Measurements from ENCODE around the gene ALDH3B1.

ALDH3B1 gene

DNA sequence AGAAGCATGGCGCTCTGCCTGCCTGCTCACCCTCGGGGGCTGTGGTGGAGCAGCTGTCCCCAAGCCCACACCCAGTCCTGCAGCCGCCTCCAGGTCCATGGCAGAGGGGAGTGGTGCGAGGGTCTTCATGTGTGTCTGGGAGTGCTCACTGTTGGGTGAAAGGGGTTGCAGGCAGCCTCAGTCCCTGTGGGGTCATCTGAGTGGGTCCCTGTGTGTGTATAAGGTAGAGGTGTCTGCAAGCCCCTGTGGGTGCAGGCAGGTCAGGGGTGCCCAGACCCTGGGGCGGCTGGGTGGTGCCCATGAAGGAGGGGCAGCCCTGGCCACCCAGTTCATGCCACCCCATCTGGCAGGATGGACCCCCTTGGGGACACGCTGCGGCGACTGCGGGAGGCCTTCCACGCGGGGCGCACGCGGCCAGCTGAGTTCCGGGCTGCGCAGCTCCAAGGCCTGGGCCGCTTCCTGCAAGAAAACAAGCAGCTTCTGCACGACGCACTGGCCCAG, 4.9 kb downstream of the ALDH3B1 start:
- Histone ChIP-seq H3K27ac (ENCODE audit: low read length) (no peak overlapping the region), H3K36me3 (ENCODE audit: control insufficient read depth, insufficient read depth, low read length) (peaks cover 2% of the 10 kb centered on the region; the same call in 1 of the 2 replicates), H3K27me3 (ENCODE audit: control insufficient read depth, insufficient read depth, low read length) (no peaks in the 10 kb centered on the region), H3K9me3 (ENCODE audit: control insufficient read depth, insufficient read depth, low read length) (no peaks in the 10 kb centered on the region), H3K4me3 (ENCODE audit: low read length) (no peak overlapping the region), H3K4me1 (ENCODE audit: control insufficient read depth, insufficient read depth, low read length) (peaks cover 7% of the 10 kb centered on the region)
- DNase-seq (ENCODE audit: low read depth, low spot score), result no peak
- no CpG with 5 or more reads among the region's 19 CpGs for WGBS (ENCODE audit: insufficient coverage, insufficient read length)

DNA sequence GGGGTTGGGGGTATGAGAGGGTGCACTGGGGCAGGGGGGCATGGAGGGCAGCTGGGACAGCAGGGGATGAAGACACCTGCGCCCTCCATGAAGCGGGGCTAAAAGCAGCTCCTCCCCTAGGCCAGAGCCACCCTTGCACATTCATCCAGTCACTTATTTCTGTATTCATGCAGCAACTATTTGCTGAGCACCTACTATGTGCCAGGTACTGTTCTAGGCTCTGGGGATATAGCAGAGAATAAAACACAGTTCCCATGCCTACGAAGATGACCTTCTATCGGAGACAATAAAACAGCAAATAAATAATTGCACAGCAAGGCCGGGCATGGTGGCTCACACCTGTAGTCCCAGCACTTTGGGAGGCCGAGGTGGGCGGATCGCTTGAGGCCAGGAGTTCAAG, 5.3 kb downstream of the ALDH3B1 start:
- Histone ChIP-seq H3K4me1 (ENCODE audit: control insufficient read depth, insufficient read depth, low read length) (peaks cover 3% of the 10 kb centered on the region), H3K36me3 (ENCODE audit: control insufficient read depth, insufficient read depth, low read length) (peaks cover 2% of the 10 kb centered on the region; the same call in 1 of the 2 replicates)

DNA sequence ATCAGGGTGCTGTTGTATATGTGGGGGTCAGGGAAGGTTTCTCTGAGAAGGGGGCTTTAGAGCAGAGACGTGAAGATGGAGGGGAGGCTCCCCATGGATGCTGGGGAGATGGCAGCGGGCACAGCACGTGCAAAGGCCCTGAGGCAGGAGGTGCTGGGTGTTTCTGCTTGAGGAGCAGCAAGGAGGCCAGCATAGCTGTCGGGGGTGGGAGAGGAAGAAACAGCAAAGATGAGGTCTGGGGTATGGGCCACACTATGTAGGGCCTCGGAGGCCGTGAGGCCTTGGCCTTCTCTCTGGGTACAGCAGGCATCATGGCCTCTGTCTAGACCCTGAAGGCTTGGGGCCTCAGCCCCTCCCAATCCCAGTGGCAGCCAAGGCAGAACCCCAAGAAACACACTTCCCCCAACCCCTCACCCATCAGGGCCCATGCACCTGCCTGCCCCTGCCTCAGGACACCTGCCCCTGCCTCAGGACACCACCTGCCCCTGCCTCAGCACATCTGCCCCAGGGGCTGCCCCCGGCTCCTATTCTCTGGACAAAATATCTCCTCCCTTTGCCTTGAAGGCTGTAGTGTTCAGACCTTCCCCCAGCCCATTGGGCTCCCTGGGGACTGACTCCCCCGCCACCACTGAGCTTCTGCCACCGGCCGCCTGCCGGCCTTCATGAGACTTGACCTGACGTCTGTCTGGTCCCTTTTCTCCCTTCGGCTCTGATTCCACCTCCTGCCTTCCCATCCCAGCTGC, 6.2 kb downstream of the ALDH3B1 start:
- DNase-seq (ENCODE audit: low read depth, low spot score), result no peak
- no CpG with 5 or more reads among the region's 13 CpGs for WGBS (ENCODE audit: insufficient coverage, insufficient read length)
- Histone ChIP-seq H3K36me3 (ENCODE audit: control insufficient read depth, insufficient read depth, low read length) (peaks cover 2% of the 10 kb centered on the region; the same call in 1 of the 2 replicates), H3K27ac (ENCODE audit: low read length) (no peak overlapping the region), H3K9me3 (ENCODE audit: control insufficient read depth, insufficient read depth, low read length) (no peaks in the 10 kb centered on the region), H3K4me3 (ENCODE audit: low read length) (no peak overlapping the region), H3K4me1 (ENCODE audit: control insufficient read depth, insufficient read depth, low read length) (no peaks in the 10 kb centered on the region), H3K27me3 (ENCODE audit: control insufficient read depth, insufficient read depth, low read length) (no peaks in the 10 kb centered on the region)

More for the DNA sequence above, 5.3 kb downstream of the ALDH3B1 start:
- no CpG with 5 or more reads among the region's 8 CpGs for WGBS (ENCODE audit: insufficient coverage, insufficient read length)
- H3K27ac ChIP-seq (ENCODE audit: low read length), result no peak overlapping the region
- no peaks in the 10 kb centered on the region for H3K9me3 ChIP-seq (ENCODE audit: control insufficient read depth, insufficient read depth, low read length)
- no peak overlapping the region for H3K4me3 ChIP-seq (ENCODE audit: low read length)
- no peak for DNase-seq (ENCODE audit: low read depth, low spot score)
- no peaks in the 10 kb centered on the region for H3K27me3 ChIP-seq (ENCODE audit: control insufficient read depth, insufficient read depth, low read length)

DNA sequence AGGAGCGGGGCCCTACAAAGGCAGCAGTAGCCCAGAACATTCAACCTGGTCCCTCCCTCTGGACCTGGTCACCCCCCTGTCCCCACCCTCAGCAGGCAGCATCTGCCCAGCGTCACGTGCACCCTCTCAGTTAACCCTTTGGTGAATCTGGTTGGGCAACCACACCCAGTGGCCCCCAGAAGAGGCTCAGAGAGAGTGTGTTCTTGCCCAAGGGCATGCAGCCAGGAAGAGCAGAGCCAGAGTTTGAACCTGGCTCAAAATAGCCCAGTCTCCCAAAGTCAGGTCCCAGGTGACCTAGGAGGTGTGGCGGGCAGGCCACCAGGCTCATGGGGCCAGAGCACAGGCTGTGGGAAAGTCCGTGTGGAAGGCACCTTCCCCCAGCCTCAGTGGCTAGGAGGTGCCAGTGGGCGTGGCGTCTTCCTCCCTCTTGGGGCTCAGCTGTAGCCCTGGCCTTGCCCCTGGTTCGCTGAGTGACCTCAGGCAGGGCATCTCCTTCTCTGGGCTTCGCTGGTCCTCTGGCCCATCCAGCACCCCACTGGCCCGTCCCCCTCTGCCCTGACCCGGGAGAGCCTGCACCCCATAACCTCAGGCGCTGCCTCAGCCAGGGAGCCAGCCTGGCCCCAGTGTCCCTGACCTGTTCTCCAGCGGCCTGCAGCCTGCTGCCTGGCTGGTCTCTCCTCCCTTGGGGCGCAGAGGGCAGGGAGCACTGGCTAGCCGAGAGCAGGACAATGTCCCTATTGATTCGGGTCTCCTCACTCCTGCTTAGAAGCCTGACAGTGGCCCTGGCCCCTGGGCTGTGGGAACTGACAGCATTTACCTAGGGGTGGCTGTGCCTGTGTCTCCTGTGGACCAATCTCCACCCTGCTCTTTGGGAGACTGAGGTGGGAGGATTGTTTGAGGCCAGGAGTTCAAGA, 7.0 kb downstream of the ALDH3B1 start:
- Histone ChIP-seq H3K36me3 (ENCODE audit: control insufficient read depth, insufficient read depth, low read length) (peaks cover 2% of the 10 kb centered on the region; the same call in 1 of the 2 replicates), H3K27ac (ENCODE audit: low read length) (no peak overlapping the region), H3K27me3 (ENCODE audit: control insufficient read depth, insufficient read depth, low read length) (no peaks in the 10 kb centered on the region), H3K4me1 (ENCODE audit: control insufficient read depth, insufficient read depth, low read length) (no peaks in the 10 kb centered on the region), H3K9me3 (ENCODE audit: control insufficient read depth, insufficient read depth, low read length) (no peaks in the 10 kb centered on the region), H3K4me3 (ENCODE audit: low read length) (no peak overlapping the region)
- WGBS (ENCODE audit: insufficient coverage, insufficient read length), result no CpG with 5 or more reads among the region's 16 CpGs
- DNase-seq (ENCODE audit: low read depth, low spot score), result no peak

DNA sequence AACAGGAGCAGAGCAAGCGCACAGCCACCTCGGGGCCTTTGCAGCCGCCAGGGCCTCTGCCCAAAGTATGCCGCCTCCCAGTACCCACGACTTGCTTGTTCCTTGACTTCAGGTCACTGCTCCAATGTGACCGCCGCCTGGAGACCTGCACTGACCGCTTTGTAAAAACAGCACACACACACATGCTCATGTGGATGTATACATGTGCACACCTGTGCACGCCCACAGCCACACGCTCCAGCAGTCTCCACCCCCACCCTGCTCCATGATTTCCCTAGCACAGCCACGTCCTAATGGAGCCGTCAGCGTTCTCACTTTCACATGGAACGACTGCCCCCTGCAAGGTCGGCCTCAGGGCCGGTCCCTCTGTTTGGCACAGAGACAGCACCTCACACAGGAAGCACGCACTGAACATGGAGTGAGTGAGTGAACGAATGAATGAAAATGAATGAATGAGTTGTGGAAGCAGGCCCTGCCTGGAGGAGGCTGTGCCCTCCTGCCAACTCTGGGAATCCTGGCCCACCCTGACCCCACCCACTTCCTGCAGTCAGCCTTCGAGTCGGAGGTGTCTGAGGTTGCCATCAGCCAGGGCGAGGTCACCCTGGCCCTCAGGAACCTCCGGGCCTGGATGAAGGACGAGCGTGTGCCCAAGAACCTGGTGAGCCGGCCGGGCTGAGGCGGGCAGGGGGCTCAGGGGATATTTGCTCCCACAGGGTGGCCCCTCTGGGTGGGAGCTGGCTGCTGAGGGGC, 8.0 kb downstream of the ALDH3B1 start:
- H3K4me3 ChIP-seq (ENCODE audit: low read length), result no peak overlapping the region
- no peaks in the 10 kb centered on the region for H3K9me3 ChIP-seq (ENCODE audit: control insufficient read depth, insufficient read depth, low read length)
- WGBS (ENCODE audit: insufficient coverage, insufficient read length), result no CpG with 5 or more reads among the region's 27 CpGs
- no peaks in the 10 kb centered on the region for H3K27me3 ChIP-seq (ENCODE audit: control insufficient read depth, insufficient read depth, low read length)
- H3K4me1 ChIP-seq (ENCODE audit: control insufficient read depth, insufficient read depth, low read length), result no peaks in the 10 kb centered on the region
- DNase-seq (ENCODE audit: low read depth, low spot score), result no peak
- no peak overlapping the region for H3K27ac ChIP-seq (ENCODE audit: low read length)
- peaks cover 2% of the 10 kb centered on the region; the same call in 1 of the 2 replicates for H3K36me3 ChIP-seq (ENCODE audit: control insufficient read depth, insufficient read depth, low read length)

DNA sequence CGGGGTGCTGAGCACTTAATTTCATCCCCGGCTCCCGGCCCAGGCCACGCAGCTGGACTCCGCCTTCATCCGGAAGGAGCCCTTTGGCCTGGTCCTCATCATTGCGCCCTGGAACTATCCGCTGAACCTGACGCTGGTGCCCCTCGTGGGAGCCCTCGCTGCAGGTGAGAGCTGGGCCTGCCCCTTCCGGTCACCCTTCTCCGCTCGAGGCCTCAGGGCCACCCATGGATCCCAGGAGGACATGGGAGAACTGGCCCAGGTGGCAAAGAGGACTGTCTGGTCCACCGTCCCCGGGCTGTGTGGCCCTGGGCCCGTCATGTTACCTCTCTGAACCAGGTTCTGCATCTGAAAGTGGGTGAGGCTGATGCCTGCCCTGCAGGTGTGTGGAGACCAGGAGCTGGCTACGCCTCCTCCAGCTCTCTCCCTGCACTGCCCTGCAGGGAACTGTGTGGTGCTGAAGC, 8.6 kb downstream of the ALDH3B1 start:
- Histone ChIP-seq H3K27me3 (ENCODE audit: control insufficient read depth, insufficient read depth, low read length) (no peaks in the 10 kb centered on the region), H3K36me3 (ENCODE audit: control insufficient read depth, insufficient read depth, low read length) (peaks cover 2% of the 10 kb centered on the region; the same call in 1 of the 2 replicates), H3K4me3 (ENCODE audit: low read length) (no peak overlapping the region), H3K9me3 (ENCODE audit: control insufficient read depth, insufficient read depth, low read length) (no peaks in the 10 kb centered on the region), H3K4me1 (ENCODE audit: control insufficient read depth, insufficient read depth, low read length) (no peaks in the 10 kb centered on the region), H3K27ac (ENCODE audit: low read length) (no peak overlapping the region)
- WGBS (ENCODE audit: insufficient coverage, insufficient read length), result no CpG with 5 or more reads among the region's 18 CpGs
- no peak for DNase-seq (ENCODE audit: low read depth, low spot score)

DNA sequence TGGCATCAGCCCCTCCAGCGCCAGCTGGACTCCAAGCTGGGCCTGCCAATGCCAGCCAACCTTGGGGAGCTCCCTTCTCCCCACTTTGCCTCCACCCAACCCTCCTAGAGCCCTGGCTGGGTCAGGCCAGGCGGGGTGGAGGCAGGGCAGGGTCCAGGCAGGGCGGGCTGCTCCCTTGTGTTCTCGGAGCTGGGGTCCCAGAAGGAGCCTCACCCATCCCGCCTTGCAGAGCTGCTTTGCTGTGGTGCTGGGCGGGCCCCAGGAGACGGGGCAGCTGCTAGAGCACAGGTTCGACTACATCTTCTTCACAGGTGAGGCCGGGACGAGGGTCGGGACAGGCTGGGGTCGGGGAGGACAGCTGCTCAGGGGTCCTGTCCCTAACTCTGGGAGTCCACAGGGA, 9.4 kb downstream of the ALDH3B1 start:
- no peak overlapping the region for H3K27ac ChIP-seq (ENCODE audit: low read length)
- DNase-seq (ENCODE audit: low read depth, low spot score), result no peak
- no peaks in the 10 kb centered on the region for H3K9me3 ChIP-seq (ENCODE audit: control insufficient read depth, insufficient read depth, low read length)

DNA sequence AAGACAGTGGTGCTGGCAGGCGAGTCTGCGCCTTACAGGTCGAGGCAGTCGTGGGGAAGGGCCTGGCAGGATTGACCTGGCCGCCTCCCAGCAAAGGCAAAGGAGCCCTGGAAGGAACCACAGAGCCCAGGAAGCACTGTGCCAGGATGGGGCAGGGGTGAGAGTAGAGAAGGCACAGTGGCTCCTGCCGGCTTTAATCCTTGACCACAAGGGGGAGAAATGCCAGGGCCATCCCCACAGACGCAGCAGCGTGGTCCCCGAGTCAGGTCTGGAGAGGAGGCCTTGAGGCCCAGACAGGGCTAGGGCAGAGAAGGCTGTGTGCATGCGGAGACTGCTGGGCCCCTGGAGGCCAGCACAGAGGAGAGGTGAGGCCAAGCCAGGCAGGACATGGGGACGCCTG, 10.4 kb downstream of the ALDH3B1 start:
- H3K27me3 ChIP-seq (ENCODE audit: control insufficient read depth, insufficient read depth, low read length), result no peaks in the 10 kb centered on the region
- no peaks in the 10 kb centered on the region for H3K36me3 ChIP-seq (ENCODE audit: control insufficient read depth, insufficient read depth, low read length)
- no peak overlapping the region for H3K27ac ChIP-seq (ENCODE audit: low read length)
- H3K9me3 ChIP-seq (ENCODE audit: control insufficient read depth, insufficient read depth, low read length), result no peaks in the 10 kb centered on the region
- DNase-seq (ENCODE audit: low read depth, low spot score), result no peak
- no peaks in the 10 kb centered on the region for H3K4me1 ChIP-seq (ENCODE audit: control insufficient read depth, insufficient read depth, low read length)
- no CpG with 5 or more reads among the region's 11 CpGs for WGBS (ENCODE audit: insufficient coverage, insufficient read length)
- no peak overlapping the region for H3K4me3 ChIP-seq (ENCODE audit: low read length)

More for the DNA sequence above, 9.4 kb downstream of the ALDH3B1 start:
- Histone ChIP-seq H3K4me3 (ENCODE audit: low read length) (no peak overlapping the region), H3K36me3 (ENCODE audit: control insufficient read depth, insufficient read depth, low read length) (peaks cover 2% of the 10 kb centered on the region; the same call in 1 of the 2 replicates), H3K27me3 (ENCODE audit: control insufficient read depth, insufficient read depth, low read length) (no peaks in the 10 kb centered on the region), H3K4me1 (ENCODE audit: control insufficient read depth, insufficient read depth, low read length) (no peaks in the 10 kb centered on the region)
- no CpG with 5 or more reads among the region's 12 CpGs for WGBS (ENCODE audit: insufficient coverage, insufficient read length)

DNA sequence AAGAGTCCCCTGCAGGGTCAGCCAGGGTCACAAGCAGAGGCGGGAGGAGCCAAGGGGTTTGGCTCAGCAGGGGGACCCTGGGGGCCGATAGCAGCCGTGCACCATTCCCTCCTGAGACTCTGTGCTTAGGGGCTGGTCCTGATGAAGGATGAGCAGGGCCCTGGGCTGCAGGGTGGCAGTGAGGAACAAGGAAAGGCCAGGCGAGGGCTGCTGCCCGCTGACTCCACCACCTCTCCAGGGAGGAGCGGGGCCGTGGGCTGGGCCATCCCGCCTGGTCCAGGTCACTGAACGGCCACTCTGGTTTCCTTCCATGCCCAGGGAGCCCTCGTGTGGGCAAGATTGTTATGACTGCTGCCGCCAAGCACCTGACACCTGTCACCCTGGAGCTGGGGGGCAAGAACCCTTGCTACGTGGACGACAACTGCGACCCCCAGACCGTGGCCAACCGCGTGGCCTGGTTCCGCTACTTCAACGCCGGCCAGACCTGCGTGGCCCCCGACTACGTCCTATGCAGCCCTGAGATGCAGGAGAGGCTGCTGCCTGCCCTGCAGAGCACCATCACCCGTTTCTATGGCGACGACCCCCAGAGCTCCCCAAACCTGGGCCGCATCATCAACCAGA, 11.2 kb downstream of the ALDH3B1 start:
- no CpG with 5 or more reads among the region's 27 CpGs for WGBS (ENCODE audit: insufficient coverage, insufficient read length)
- Histone ChIP-seq H3K4me3 (ENCODE audit: low read length) (no peak overlapping the region), H3K9me3 (ENCODE audit: control insufficient read depth, insufficient read depth, low read length) (no peaks in the 10 kb centered on the region), H3K27me3 (ENCODE audit: control insufficient read depth, insufficient read depth, low read length) (no peaks in the 10 kb centered on the region), H3K36me3 (ENCODE audit: control insufficient read depth, insufficient read depth, low read length) (no peaks in the 10 kb centered on the region), H3K4me1 (ENCODE audit: control insufficient read depth, insufficient read depth, low read length) (no peaks in the 10 kb centered on the region), H3K27ac (ENCODE audit: low read length) (no peak overlapping the region)
- DNase-seq (ENCODE audit: low read depth, low spot score), result no peak
